IMR-90 (cell line): ENCODE data around the gene IGSF9B. TPM values are rescaled to one million over a fixed set of nuclear protein-coding genes. Genes with fewer than 3 reads are reported as not detected.

ENCODE experiments used
- ATAC-seq: fragments of 200-7000 bp; cut with Tn5 transposase; 2 replicates; pipeline ENCODE4 v1.9.1; 2020; ENCODE audit warnings: low read depth, mild to moderate bottlenecking, moderate library complexity
- BruUV-seq: library from RNA; stranded (reverse); fragments of 400-500 nt; replicated peaks from 2 replicates; lab custom pipeline; 2021; lab: Mats Ljungman, UMichigan
- CTCF ChIA-PET: fragments of 300-600 bp; formaldehyde crosslinking; extraction: SDS; loops from one replicate; lab custom pipeline; 2021; ENCODE audit warnings: antibody characterized with exemption; lab: Yijun Ruan, JAX
- POLR2A ChIA-PET: fragments of 300-600 bp; sonication (Branson Sonifier 250); formaldehyde crosslinking; loops from one replicate; lab custom pipeline; 2022; ENCODE audit warnings: antibody characterized with exemption; ENCODE audit not compliant: unreplicated experiment; lab: Charles Lee
- DNase-seq: peaks from one replicate; pipeline ENCODE4 v3.0.0; 2013
- H2AFZ ChIP-seq: replicated peaks from 2 replicates; pipeline ENCODE3; 2013; ENCODE audit warnings: low read length, mild to moderate bottlenecking; ENCODE audit not compliant: poor library complexity
- H2AK5ac ChIP-seq: 2 replicates; pipeline ENCODE4 v1.6.1; 2013; ENCODE audit warnings: low read depth, low read length, inconsistent platforms
- H2AK9ac ChIP-seq: replicated peaks from 2 replicates; pipeline ENCODE3; 2013; ENCODE audit warnings: mild to moderate bottlenecking, low read depth, low read length, moderate library complexity; ENCODE audit not compliant: poor library complexity
- H2BK120ac ChIP-seq: 2 replicates; pipeline ENCODE4 v1.6.1; 2013; ENCODE audit warnings: low read depth, low read length, inconsistent platforms
- H2BK15ac ChIP-seq: 3 replicates; pipeline ENCODE4 v1.6.1; 2013; ENCODE audit warnings: low read depth, low read length, inconsistent platforms
- H2BK20ac ChIP-seq: 2 replicates; pipeline ENCODE4 v1.6.1; 2013; ENCODE audit warnings: low read depth, mild to moderate bottlenecking, inconsistent platforms, low read length, moderate library complexity
- H2BK5ac ChIP-seq: 2 replicates; pipeline ENCODE4 v1.6.1; 2013; ENCODE audit warnings: mild to moderate bottlenecking, low read depth, low read length, inconsistent platforms; ENCODE audit not compliant: poor library complexity, severe bottlenecking
- H3K14ac ChIP-seq: replicated peaks from 2 replicates; pipeline ENCODE4 v1.6.1; 2013; ENCODE audit warnings: low read depth, low read length, inconsistent platforms
- H3K18ac ChIP-seq: 2 replicates; pipeline ENCODE4 v1.6.1; 2013; ENCODE audit warnings: low read depth, low read length, control low read depth
- H3K23ac ChIP-seq: 2 replicates; pipeline ENCODE4 v1.6.1; 2013; ENCODE audit warnings: low read depth, low read length, inconsistent platforms
- H3K27ac ChIP-seq: 2 replicates; pipeline ENCODE4 v1.5.1; 2013; ENCODE audit warnings: mild to moderate bottlenecking, control low read depth, low read length; ENCODE audit not compliant: insufficient read depth
- H3K27me3 ChIP-seq: 2 replicates; pipeline ENCODE4 v1.6.1; 2013; ENCODE audit warnings: low read length; ENCODE audit not compliant: control insufficient read depth, insufficient read depth
- H3K36me3 ChIP-seq: 2 replicates; pipeline ENCODE4 v1.6.1; 2013; ENCODE audit warnings: low read length, mixed read lengths; ENCODE audit not compliant: control insufficient read depth, insufficient read depth
- H3K4ac ChIP-seq: 2 replicates; pipeline ENCODE4 v1.6.1; 2013; ENCODE audit warnings: low read depth, low read length, inconsistent platforms
- H3K4me1 ChIP-seq: 2 replicates; pipeline ENCODE4 v1.6.1; 2013; ENCODE audit warnings: low read length, mixed read lengths; ENCODE audit not compliant: control insufficient read depth, insufficient read depth
- H3K4me2 ChIP-seq: 2 replicates; pipeline ENCODE4 v1.6.1; 2013; ENCODE audit warnings: low read depth, mild to moderate bottlenecking, control low read depth, low read length, moderate library complexity
- H3K4me3 ChIP-seq: 2 replicates; pipeline ENCODE4 v1.5.1; 2013; ENCODE audit warnings: low read depth, mild to moderate bottlenecking, control low read depth, low read length, moderate library complexity; ENCODE audit not compliant: insufficient read depth
- H3K56ac ChIP-seq: 2 replicates; pipeline ENCODE4 v1.6.1; 2013; ENCODE audit warnings: low read length, inconsistent platforms; ENCODE audit not compliant: insufficient read depth; ENCODE audit errors: extremely low read depth
- H3K79me1 ChIP-seq, 2 experiments: 2 replicates each; pipeline ENCODE4 v1.6.1; 2013; ENCODE audit warnings: low read length in 2 of 2, inconsistent platforms in 1 of 2, low read depth in 1 of 2
- H3K9ac ChIP-seq: 2 replicates; pipeline ENCODE4 v1.6.1; 2013; ENCODE audit warnings: low read depth, low read length, control low read depth
- H3K9me1 ChIP-seq: 2 replicates; pipeline ENCODE4 v1.6.1; 2013; ENCODE audit warnings: low read length, inconsistent platforms; ENCODE audit not compliant: insufficient read depth
- H3K9me3 ChIP-seq: 2 replicates; pipeline ENCODE4 v1.6.1; 2013; ENCODE audit warnings: low read length; ENCODE audit not compliant: control insufficient read depth, insufficient read depth
- H4K20me1 ChIP-seq: 2 replicates; pipeline ENCODE4 v1.6.1; 2013; ENCODE audit warnings: low read length, inconsistent platforms; ENCODE audit not compliant: insufficient read depth
- H4K5ac ChIP-seq: 2 replicates; pipeline ENCODE4 v1.6.1; 2013; ENCODE audit warnings: mild to moderate bottlenecking, low read depth, low read length, control low read depth
- H4K8ac ChIP-seq, 2 experiments: 2 replicates each; pipeline ENCODE4 v1.6.1; 2013; ENCODE audit warnings: low read depth in 2 of 2, low read length in 2 of 2, control low read depth in 1 of 2, inconsistent platforms in 1 of 2
- H4K91ac ChIP-seq: 2 replicates; pipeline ENCODE4 v1.6.1; 2013; ENCODE audit warnings: low read depth, low read length, inconsistent platforms; ENCODE audit not compliant: insufficient read depth
- BHLHE40 ChIP-seq: fragments of 150-350 bp; IDR thresholded peaks from 2 replicates; pipeline ENCODE4 v1.6.1; 2016; ENCODE audit warnings: mild to moderate bottlenecking, low read depth, low read length
- CEBPB ChIP-seq: IDR thresholded peaks from 2 replicates; pipeline ENCODE4 v1.6.1; 2012; ENCODE audit warnings: low read depth, low read length, improper control_type of control experiment
- CHD1 ChIP-seq: IDR thresholded peaks from 2 replicates; pipeline ENCODE4 v1.6.1; 2012; ENCODE audit warnings: low read depth, low read length, improper control_type of control experiment
- CTCF ChIP-seq: conservative IDR thresholded peaks from 2 replicates; pipeline ENCODE4 v1.5.1; 2012; ENCODE audit warnings: mild to moderate bottlenecking, low read depth, low read length, improper control_type of control experiment
- ELK1 ChIP-seq: fragments of 150-350 bp; IDR thresholded peaks from 2 replicates; pipeline ENCODE4 v1.6.1; 2016; ENCODE audit warnings: low read depth, mild to moderate bottlenecking, low read length, moderate library complexity, borderline replicate concordance
- FOS ChIP-seq: fragments of 150-350 bp; IDR thresholded peaks from 2 replicates; pipeline ENCODE4 v1.6.1; 2016; ENCODE audit warnings: low read depth, low read length
- MAFK ChIP-seq: IDR thresholded peaks from 2 replicates; pipeline ENCODE4 v1.6.1; 2012; ENCODE audit warnings: low read depth, low read length, improper control_type of control experiment
- MAZ ChIP-seq: IDR thresholded peaks from 2 replicates; pipeline ENCODE4 v1.6.1; 2012; ENCODE audit warnings: low read depth, mild to moderate bottlenecking, low read length, improper control_type of control experiment, moderate library complexity, borderline replicate concordance
- MXI1 ChIP-seq: IDR thresholded peaks from 2 replicates; pipeline ENCODE4 v1.6.1; 2012; ENCODE audit warnings: low read depth, mild to moderate bottlenecking, low read length, moderate library complexity, borderline replicate concordance
- NFE2L2 ChIP-seq: fragments of 150-350 bp; IDR thresholded peaks from 2 replicates; pipeline ENCODE4 v1.6.1; 2016; ENCODE audit warnings: low read depth, mild to moderate bottlenecking, low read length
- POLR2A ChIP-seq: IDR thresholded peaks from 2 replicates; pipeline ENCODE4 v1.6.1; 2012; ENCODE audit warnings: mild to moderate bottlenecking, low read depth, low read length
- RAD21 ChIP-seq: IDR thresholded peaks from 2 replicates; pipeline ENCODE4 v1.6.1; 2012; ENCODE audit warnings: low read length, improper control_type of control experiment
- RCOR1 ChIP-seq: IDR thresholded peaks from 2 replicates; pipeline ENCODE4 v1.6.1; 2012; ENCODE audit warnings: mild to moderate bottlenecking, low read length, improper control_type of control experiment; ENCODE audit not compliant: insufficient replicate concordance
- RFX5 ChIP-seq: IDR thresholded peaks from 2 replicates; pipeline ENCODE4 v1.8.0; 2012; ENCODE audit warnings: low read depth, mild to moderate bottlenecking, low read length, moderate library complexity
- SMC3 ChIP-seq: fragments of 150-350 bp; IDR thresholded peaks from 2 replicates; pipeline ENCODE4 v1.6.1; 2016; ENCODE audit warnings: low read depth, mild to moderate bottlenecking, antibody characterized with exemption, low read length, moderate library complexity
- USF2 ChIP-seq: fragments of 150-350 bp; IDR thresholded peaks from 2 replicates; pipeline ENCODE4 v1.6.1; 2017; ENCODE audit warnings: mild to moderate bottlenecking, antibody characterized with exemption, low read length, low read depth
- WGBS, 2 experiments: methylation state at CpG; one replicate each; pipeline versions ENCODE4 v1.1.5 to v1.1.7; 2013; ENCODE audit warnings: missing lambda C conversion rate in 2 of 2; ENCODE audit not compliant: insufficient read length in 1 of 2; ENCODE audit errors: extremely low coverage in 2 of 2; 5-methylcytosine and 5-hydroxymethylcytosine counted together
- dilution Hi-C: fragments of 300-500 bp; cut with HindIII; formaldehyde crosslinking; loops from one replicate; pipeline ENCODE4 v1.14.3; 2018; ENCODE audit warnings: low sequenced_read_pairs; ENCODE audit not compliant: unreplicated experiment
- in situ Hi-C: fragments of 300-500 bp; cut with MboI; formaldehyde crosslinking; loops from 3 replicates; pipeline ENCODE4 v1.14.3; 2019; ENCODE audit warnings: low sequenced_read_pairs, inconsistent platforms, mixed read lengths
- intact Hi-C: fragments of 100-400 bp; cut with micrococcal nuclease; formaldehyde crosslinking; loops from 2 replicates; pipeline ENCODE4 v1.10.0; 2022
- polyA plus RNA-seq, 3 experiments: library from polyadenylated mRNA; depleted of rRNA; stranded (reverse); fragments of >200 nt; gene quantifications; 2 replicates each; pipeline ENCODE4 v1.2.3, GENCODE V29; 2012; ENCODE audit warnings: low replicate concordance in 1 of 3
- total RNA-seq: library from RNA; depleted of rRNA; stranded (reverse); fragments of >200 nt; gene quantifications from 2 replicates; pipeline ENCODE4 v1.2.3, GENCODE V29; 2012

IGSF9B gene
- total and polyA plus RNA-seq, 2 of the 4 experiments (the other 2 are of a cell fraction), result under 0.01 to 0.10 TPM

- BruUV-seq, result no TSS peak
- Histone ChIP-seq H3K4me3 (no peak overlapping the region), H2BK120ac (no peak overlapping the region), H3K23ac (no peak overlapping the region), H3K4me1 (no peaks in the 10 kb centered on the region), H4K20me1 (no peaks in the 10 kb centered on the region), H3K9ac (no peak overlapping the region), H3K9me1 (no peaks in the 10 kb centered on the region), H3K56ac (no peak overlapping the region), H2BK15ac (no peak overlapping the region), H2BK20ac (no peak overlapping the region), H3K4me2 (no peak overlapping the region), H4K5ac (no peak overlapping the region), H3K4ac (no peak overlapping the region), H2AK9ac (no peak overlapping the region), H2AK5ac (no peak overlapping the region), H4K8ac (no peak overlapping the region), H3K36me3 (no peaks in the 10 kb centered on the region), H3K27me3 (no peaks in the 10 kb centered on the region), H3K14ac (no peak overlapping the region), H3K27ac (no peak overlapping the region), H3K18ac (no peak overlapping the region), H4K91ac (no peak overlapping the region), H2BK5ac (no peak overlapping the region), H3K9me3 (peaks cover 21% of the 10 kb centered on the region; the same call in 1 of the 2 replicates), H2AFZ (no peak overlapping the region), H3K79me1 (no peaks in the 10 kb centered on the region)
- ChIA-PET POLR2A (no interaction called here), CTCF (no interaction called here)
- WGBS, 2 experiments, result 78% methylated on average over 8 of the region's 16 CpGs; no CpG with 5 or more reads in 1 of the 2 experiments
- dilution Hi-C loops, result no loop called here
- intact Hi-C loops, result no loop called here
- ATAC-seq (no peak), DNase-seq (no peak)
- no peak for TF ChIP-seq CHD1
- TF ChIP-seq SMC3, result no peak
- no peak for TF ChIP-seq MAZ
- TF ChIP-seq FOS, result no peak
- TF ChIP-seq CEBPB, result no peak
- TF ChIP-seq USF2, result no peak
- TF ChIP-seq BHLHE40, result no peak
- no peak for TF ChIP-seq NFE2L2
- TF ChIP-seq RAD21, result no peak
- no peak for TF ChIP-seq CTCF
- TF ChIP-seq RFX5, result no peak
- no peak for TF ChIP-seq MAFK
- TF ChIP-seq RCOR1, result no peak
- TF ChIP-seq ELK1, result no peak
- no peak for TF ChIP-seq MXI1
- TF ChIP-seq POLR2A, result no peak
- in situ Hi-C loops, result no loop called here
Measured at GRCh38 chr11:133908827-133909226, 47.9 kb downstream of the IGSF9B start.
